ENCODE measurements around the gene GNPNAT1.

DNA sequence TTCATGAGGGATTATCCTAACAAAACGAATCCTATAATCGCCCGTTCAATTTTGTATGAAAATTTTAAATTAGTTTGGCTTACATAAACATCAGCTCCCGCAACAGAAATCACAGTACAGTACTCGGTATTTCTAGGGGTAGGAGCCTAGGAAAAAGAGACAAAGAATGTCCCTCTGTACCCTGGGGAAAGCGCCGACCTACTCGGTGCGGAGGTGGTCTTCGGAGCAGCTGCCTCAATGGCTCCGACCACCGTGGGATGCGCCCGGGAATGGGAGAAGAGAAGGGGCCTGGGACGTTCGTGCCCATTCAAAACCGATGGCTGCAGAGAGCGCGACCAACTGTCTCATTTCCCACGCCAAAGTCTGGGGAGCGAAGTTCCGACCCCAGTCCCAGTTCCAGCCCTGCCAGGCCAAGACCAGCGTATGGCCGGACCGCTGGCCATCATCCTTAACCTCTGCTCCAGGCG, 618 bp downstream of the GNPNAT1 start:
- TF ChIP-seq, protein P1, sequence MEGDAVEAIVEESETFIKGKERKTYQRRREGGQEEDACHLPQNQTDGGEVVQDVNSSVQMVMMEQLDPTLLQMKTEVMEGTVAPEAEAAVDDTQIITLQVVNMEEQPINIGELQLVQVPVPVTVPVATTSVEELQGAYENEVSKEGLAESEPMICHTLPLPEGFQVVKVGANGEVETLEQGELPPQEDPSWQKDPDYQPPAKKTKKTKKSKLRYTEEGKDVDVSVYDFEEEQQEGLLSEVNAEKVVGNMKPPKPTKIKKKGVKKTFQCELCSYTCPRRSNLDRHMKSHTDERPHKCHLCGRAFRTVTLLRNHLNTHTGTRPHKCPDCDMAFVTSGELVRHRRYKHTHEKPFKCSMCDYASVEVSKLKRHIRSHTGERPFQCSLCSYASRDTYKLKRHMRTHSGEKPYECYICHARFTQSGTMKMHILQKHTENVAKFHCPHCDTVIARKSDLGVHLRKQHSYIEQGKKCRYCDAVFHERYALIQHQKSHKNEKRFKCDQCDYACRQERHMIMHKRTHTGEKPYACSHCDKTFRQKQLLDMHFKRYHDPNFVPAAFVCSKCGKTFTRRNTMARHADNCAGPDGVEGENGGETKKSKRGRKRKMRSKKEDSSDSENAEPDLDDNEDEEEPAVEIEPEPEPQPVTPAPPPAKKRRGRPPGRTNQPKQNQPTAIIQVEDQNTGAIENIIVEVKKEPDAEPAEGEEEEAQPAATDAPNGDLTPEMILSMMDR (IDR thresholded peaks at IDR 0.05), result no peak
- TF ChIP-seq POLR2A (IDR thresholded peaks at IDR 0.05), result no peak
- TF ChIP-seq EP300 (IDR thresholded peaks at IDR 0.05), result no peak
